GM21619 (cell line): ENCODE data around the gene GPR179.

ENCODE experiments used
- ATAC-seq: cut with Tn5 transposase; IDR thresholded peaks from one replicate; pipeline ENCODE4 v1.9.1; 2021; ENCODE audit not compliant: unreplicated experiment

Gene GPR179

DNA sequence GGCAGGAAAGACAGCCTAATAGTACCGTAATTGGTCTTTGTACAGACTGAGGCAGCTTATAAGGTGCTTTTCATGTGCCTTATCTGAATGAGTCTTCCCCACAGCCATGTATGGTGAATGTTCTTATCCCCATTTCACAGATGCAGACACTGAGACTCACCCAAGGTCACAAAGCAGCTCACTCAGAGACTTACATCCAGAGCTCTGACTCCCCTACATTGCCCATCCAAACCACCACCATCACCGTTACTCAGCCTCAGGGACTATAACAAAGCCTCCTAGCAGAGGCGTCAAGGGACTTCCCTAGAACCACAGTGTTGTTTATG lies 627 bp upstream of the GPR179 start:
- ATAC-seq = no peak

DNA sequence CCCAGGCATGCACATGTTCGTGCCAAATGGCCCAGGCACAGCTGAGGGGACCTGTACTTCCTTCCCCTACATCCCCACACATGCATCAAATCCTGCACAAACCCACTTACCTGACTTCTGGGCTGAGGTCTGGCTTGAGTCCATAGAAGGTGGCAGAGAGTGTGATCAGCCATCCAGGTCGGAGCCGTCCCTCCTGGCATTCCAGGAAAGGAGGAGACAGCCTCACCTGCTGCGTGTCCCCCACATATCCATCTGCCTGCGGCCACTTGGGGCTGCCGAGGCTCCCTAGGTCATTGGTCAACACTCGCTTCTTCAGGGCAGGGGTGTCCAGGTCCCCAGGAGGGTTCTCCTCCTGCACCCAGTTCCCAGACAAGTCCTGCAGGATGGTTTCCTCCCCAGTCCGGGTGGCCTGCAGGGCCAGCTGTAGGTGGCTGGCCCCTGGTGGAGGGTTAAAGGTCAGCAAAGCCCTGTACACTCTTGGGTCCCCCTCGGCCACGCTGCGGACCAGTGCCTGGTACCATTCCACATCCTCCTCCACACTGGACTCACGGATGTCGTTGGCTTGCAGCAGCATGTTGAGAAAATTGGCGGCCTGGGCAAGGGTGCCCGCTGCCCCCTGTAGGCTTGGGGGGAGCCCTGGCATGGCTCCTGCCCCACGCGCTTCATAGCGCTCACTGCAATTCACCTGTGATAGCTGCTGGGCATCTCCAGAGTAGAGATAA lies 709 bp downstream of the GPR179 start:
- no peak for ATAC-seq

DNA sequence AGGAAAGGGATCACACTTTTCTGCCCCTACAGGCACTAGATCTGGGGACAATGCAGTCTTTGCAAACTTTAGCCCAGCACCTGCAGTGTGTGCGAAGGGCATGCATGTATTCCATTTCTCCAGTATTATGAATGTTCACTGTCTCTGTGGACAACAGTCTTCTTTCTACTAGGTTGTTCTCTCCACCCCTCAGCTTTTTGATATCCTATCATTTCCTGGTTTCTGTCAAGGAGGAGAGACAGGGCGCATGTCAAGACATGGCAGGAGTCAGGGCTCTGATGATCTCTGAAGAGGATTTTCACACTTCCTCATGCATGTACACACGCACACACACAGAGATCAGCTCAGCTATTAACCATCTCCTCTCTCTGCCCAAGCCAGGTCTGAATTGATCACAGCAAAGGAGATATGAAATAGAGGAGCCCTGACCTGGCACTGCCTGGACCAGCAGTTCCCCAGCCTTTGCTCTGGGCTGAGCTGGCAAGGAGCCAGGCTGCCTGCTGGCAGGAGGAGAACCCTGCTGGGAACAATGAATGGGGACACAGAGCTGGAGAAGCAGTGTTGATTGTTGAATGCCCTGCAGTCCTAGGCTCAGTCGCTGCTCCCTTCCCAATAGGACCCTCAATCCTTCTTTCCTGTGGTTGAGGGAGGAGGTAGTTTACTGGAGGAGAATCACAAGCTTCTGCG lies 2.6 kb downstream of the GPR179 start:
- no peak for ATAC-seq

DNA sequence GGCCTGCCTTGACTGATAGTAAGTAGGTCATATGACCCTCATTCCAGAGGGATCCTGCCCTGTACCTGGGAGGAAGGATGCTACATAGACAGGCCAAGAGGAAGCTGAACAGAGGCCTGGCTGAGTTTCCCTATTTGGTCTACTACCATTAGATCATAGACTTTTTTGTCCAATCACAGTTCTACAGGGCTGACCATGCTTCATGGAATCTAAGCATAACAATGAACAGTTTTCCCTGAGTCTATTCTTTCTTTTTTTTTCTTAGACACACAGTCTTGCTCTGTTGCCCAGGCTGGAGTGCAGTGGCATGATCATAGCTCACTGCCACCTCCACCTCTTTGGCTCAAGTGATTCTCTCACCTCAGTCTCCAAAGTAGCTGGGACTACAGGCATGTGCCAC lies 3.9 kb downstream of the GPR179 start:
- no peak for ATAC-seq

DNA sequence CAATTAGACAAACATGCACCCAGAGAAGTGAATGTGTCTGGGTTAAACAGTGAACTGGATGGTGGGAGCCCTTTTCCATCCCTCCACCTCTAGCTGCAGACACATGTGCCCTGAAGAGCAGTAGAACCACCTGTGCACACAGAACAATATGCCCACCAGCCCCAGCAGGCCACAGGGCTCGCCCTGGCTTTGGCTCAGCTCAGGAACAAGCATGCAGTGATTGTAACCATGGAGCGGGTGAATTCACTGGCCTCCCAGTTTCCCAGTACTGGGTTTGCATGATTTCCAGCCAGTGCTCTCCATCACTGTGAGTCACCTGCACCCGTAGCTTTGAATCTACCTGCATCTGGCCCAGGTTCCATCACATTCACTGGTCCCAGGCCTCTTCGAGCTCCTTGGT lies 5.2 kb downstream of the GPR179 start:
- no peak for ATAC-seq

DNA sequence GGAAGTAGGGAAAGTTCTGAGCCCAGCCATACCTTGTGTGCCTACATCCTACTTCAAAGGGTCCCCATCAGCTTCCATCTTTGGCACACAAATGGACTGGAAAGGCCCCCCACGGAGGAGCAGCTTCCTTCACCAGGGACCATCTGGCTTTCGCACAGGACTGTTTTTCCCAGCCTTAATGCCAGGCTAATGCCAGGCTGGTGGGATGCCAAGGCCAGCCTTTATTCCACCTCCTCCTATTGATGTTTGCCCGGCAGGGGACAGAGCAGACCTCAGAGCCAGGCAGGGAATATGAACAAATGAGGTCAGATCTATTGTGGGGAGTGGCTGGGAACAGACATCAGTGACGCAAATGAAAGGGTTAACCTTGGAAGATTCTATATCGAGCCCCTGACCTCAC lies 5.7 kb downstream of the GPR179 start:
- ATAC-seq = no peak

DNA sequence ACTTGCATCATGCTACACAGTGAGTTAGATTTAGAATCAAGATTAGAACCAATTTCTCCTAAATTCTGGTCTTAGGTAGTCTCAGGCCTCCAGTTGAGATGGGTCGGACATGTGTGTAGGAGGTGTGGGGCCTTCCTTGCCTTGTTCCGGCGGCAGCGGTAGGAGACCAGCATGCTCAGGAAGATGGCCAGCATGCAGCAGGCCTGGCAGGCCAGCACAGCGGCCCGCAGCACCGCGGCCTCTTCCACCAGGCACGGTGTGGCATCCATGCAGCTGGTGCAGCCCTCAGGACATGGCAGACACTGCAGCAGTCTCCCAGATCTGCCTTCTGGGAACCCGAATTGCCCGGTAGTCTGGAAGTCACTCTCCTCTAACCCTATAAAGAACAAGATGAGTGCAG lies 6.9 kb downstream of the GPR179 start:
- ATAC-seq = no peak

DNA sequence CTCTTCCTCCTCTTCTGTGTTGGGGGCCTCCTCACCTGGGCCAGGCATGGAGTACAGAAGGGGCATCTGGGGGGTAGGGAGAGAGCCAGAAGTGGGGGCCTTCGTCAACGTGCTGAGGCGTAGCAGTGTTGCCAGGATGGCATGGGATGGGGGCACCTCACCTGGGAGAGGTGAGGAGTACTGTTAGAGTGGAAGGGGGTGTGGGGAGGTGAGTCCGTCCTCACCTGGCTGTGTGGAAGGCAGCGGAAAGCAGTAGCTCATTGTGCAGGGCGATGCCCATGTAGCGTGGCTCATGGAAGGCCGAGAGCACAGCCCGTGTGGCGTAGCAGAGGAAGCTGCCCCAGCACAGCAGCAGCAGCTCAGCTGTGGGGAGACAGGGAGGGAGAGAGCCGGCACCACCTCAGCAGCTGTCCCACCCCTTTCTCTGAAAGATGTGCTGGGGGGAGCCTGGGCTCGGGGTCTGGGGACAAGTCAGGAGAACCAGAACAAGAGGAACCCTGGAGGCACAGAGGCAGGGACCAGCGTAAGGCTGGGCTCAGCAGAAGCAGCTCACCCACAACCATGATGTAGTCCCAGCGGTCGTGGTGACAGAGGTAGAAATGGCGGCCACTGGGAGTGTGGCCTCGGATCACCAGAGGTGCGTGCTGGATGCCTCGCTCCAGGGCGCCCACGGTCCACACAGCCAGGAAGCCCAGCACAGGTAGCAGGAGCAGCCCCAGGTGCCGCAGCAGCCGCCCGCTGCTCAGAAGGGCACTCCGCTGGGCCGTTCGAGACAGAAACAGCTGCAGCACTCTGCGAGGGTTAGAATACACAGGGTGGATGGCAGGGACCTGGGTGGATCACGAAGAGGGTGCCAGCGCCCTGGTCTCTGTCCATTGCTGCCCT lies 9.0 kb downstream of the GPR179 start:
- no peak for ATAC-seq

DNA sequence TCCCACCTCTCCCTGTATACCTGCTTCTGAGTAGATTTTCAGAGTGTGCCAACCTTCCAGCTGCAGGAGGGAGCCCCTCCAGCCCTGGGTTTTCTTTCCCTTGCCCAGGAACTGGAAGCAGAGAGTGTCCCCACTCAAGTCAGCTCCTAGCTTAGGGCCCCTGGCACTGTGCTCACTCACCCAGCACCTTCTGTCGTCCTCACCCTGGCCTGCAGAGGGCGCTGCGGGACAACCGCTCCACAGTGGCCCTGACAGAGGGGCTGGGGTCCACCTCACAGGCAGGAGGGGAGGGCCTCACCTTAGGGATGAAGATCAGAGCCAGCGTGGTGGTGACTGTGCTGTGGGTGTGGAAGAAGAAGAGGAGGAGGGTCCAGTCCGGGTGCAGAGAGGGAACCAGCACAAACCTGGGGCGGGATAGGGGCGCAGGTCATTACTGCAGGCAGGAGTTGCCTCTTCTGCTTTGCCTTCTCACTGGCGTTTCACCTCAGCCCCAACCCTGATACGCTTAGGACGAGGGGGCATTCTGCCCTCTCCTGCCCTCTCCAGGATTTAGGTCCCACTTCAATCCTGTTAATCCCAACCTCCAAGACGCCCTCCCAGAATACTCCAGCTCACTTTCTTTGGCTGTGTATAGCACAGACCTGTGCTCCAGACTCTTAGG lies 10.0 kb downstream of the GPR179 start:
- ATAC-seq = no peak

DNA sequence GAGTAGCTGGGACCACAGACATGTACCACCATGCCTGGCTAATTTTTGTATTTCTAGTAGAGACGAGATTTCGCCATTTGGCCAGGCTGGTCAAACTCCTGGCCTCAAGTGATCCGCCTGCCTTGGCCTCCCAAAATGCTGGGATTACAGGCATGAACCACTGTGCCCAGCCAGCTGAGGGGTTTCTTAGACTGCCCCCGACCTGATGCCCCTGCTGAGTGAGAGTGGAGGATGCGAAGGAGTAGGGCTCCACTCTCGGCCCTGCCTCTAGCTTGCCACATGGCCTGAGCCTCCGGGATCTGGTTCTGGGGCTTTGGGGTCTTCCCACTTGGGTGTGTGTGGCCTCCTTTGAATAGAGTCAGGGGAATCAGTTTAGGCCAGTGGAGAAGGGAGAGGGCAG lies 11.0 kb downstream of the GPR179 start:
- ATAC-seq = no peak

DNA sequence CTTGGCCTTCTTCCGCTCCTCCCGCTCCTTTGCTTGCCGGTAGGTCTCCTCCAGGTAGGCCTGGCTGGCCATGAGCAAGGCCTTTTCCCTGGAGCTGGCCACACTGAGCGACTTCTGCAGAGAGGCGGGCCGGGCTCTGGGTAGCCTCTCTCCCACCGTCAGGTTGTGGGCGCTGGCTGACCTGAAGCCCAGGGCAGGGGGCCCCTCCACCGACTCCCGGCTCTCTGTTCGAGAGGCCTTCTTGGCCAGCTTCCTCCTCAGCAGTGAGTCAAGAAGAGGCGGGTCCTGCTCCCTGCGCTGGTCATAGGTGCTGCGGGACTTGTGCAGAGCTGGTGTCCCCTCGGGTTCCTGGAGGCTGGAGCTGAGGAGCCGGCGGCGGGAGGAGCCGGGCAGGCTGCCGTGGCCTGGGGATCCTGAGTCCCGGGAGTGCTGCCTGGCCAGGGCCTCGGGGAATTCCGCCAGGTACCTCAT lies 12.8 kb downstream of the GPR179 start:
- no peak for ATAC-seq

DNA sequence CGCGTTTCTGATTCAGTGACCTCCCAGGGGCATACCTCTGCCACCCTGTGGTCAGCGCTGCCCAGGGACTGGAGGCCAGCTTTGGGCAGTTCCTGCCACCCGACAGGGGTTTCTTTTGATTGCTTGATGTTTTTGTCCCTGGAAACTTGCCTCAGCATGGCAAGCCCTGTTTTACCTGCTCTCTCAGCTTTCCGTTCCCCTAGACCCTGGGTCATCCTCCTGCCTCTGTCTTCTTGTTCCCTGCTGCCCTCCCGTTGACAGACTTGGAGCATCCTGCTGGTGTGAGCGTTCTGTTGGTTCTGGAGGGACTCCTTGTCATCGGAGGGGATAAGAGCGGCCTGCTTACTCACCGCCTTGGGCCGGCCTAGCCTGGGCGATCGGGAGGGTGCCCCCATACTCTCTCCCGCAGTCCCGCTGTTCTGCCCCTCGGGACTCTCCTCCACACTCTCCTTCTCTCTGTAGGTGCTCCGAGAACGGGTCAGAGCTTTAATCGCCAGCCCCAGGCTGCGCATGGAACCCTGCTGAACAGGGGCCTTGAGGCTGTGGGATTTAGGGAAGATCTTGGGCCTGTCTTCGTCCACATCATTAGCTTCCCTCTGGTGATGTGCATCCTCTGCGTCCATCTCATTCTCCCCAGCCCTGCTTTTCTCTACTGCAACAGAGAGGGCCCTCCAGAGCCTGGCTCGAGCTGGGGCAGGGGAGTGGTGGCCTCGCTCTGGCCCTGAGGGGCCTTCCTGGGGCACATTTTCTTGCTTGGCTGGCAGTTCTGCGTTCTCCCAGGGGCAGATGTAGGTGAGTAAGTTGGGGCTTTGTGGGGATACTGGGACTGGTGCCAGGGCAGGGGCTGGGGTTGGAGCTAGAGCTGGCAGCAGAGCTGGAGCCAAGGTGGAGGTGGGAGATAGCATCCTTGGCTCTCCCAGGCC lies 13.7 kb downstream of the GPR179 start:
- no peak for ATAC-seq

DNA sequence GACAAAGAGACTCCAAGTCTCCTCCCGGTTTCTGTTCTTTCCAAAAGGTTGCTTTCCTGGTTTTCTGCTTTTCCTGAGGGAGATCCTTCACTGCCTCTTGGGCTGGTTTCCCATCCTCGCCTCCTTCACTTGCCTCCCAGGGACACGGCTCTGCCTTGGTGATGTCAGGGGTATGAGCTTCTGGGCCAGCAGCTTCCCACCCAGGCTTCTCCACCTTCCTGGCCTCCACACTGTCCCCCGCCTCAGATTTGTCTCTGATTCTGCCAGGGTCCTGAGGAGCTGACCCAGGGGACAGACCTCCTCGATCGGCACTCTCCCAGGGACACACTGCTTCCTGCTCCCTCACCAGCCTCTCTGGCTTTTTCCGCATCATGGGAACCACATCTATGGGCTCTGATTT lies 14.5 kb downstream of the GPR179 start:
- ATAC-seq = no peak

DNA sequence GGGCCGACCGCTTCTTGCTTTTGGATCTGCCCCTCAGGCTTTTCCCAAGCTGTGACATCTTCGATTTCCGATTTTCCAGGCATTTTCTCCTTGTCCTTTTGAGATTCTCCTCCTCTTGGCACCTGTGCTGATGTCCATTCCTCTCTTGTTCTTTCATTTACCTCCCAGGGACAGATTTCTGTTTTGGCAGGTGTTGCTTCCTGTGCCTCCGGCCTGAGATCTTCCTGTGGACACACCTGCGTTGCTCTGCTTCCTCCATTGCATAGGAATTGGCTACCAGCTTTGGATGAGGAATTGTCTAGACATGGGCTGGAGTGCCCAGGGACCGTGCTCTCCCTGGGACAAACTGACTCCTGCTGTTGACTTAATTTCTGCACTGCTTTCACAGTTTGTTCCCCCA lies 15.1 kb downstream of the GPR179 start:
- ATAC-seq = no peak

DNA sequence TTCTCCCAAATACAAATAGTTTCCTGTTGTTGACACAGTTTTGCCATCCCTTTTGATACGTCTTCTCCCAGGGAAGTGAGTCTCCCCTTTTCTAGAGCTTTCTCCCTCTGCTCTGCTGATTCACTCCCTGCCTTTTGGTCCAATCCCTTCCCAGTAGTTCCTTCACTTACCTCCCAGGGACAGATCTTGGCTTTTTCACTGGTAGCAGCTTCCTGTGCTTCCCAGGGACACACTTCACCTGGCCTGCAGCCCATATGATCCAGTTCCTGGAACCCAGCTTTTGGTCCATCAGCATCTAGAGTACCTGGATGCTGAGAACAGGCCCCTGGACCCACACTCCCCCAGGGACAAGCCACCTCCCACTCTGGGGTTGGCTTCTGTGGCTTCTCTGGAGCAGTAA lies 15.8 kb downstream of the GPR179 start:
- no peak for ATAC-seq

DNA sequence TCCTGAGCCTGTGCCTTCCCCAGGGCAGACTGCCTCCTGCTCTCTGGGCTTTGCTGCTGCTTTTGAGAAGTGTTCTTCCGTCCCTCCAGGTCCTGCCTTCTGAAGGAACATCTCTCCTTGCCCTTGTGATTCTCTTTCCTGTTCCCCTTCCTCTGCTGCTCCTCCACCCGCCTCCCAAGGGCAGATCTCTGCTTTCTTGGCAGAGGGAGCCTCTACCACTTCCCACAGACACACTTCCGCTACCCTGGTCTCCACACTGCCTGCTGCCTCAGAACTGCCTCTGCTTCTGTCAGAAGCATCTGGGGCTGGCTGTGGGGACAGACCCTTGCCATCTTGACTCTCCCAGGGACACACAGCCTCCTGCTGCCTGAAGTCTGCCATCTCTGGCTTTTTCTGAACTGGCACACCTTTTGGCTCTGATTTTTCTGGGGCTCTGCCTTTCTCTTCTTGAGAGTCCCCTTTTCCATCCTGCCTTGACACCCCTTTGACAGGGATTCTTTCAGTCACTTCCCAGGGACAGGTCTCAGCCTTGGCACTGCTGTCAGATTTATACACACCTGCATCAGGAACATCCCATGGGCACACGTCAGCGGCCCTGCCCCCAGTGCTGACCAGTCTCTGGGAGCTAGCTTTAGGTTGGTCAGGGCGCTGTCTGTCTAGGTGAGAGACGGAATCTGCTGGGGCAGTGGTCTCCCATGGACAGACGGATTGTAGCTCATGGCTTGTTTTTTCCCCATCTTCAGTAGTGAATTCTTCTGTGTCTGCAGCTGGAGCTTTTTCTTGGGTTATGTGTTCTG lies 16.6 kb downstream of the GPR179 start:
- no peak for ATAC-seq

DNA sequence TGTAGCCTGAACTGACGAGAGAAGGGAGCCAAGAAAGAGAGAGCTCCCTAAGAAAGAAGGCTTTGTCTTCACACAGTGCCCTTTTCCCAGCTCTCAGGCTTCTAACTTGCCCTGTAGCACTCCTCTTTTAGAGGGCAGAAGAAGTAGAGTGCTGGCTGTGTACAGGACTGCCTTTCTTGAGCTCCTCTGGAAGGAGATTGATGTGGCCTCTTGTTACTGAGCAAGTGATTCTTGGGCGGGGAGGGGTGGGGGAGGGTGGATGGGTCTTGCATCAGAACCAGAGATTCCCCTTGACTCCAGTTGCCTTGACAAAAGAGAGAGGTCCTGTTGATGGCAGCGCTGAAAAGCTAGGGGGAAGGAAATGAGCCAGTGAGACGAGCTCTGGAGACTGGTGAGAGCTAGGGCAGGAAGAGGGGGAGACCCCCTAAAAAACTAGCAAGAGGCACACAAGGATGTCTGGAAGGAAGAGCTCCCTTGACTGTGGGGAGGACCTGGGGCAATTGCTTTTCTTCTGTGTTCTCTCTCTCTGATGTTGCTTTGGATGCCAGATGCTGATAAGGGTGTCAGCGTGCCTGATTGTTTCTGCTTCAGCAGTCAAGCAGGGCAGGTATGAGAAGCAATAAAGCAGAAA lies 18.4 kb downstream of the GPR179 start:
- ATAC-seq = no peak

DNA sequence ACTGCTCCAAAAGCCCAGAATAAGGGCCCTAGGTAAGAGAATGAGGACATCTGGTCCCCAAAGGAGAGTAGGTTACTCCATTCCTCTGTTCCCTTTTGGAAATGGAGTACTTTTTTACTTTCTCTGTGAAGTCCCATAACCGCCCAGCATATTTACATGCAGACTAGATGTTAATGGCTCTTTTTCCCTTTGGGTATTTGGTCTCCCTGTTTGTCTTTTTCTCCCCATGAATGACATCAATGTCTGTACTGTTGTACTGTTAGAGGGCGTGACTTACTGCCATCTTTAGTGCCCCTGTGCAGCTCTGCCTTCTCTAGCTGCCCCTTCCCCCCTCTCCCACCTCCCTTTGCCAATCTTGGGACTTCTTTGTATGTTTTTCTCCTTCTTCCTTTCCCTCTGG lies 19.0 kb downstream of the GPR179 start:
- ATAC-seq = no peak

DNA sequence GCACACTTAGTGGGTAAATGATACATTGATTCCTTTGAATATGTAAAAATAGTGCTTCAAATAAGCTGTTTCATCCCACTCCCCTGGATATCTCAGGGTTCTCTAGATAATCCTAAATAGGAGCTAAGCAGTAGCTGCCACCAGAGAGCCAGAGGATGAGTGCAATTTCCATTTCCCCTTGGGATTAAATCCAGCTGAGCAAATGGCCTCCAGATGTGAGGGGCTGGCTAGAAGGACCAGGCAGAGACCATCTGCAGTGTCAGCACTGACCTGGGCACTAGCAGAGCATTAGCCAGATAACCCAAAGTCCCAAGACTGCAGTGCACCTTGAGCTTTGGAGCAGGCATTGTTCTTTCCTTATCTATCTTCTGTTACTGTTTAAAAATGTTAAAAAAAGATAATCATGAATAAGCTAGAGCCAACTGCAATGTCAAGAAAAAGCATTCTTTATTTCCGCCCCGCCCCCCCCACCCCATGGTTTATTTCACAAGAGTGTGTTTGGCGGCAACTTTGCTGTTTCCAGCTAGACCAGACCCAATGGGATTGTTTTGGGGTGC lies 19.5 kb downstream of the GPR179 start:
- no peak for ATAC-seq
